Neural progenitor cell (in vitro differentiated cells): ENCODE results near the gene KLF4.

Experiments used
- EZH2 ChIP-seq: fragments of 200-600 bp; sonication (generic); IDR thresholded peaks from 2 replicates; pipeline ENCODE4 v1.6.1; 2017; ENCODE audit warnings: antibody characterized with exemption, mild to moderate bottlenecking, moderate library complexity
- EZH2phosphoT487 ChIP-seq: fragments of 200-600 bp; sonication (generic); IDR thresholded peaks from 2 replicates; pipeline ENCODE4 v1.6.1; 2017; ENCODE audit warnings: antibody characterized with exemption
- TF ChIP-seq, protein P1 (sequence below): fragments of 200-600 bp; sonication (generic); IDR thresholded peaks from 2 replicates; pipeline ENCODE4 v1.5.1; 2017; ENCODE audit warnings: antibody characterized with exemption, mild to moderate bottlenecking

DNA sequence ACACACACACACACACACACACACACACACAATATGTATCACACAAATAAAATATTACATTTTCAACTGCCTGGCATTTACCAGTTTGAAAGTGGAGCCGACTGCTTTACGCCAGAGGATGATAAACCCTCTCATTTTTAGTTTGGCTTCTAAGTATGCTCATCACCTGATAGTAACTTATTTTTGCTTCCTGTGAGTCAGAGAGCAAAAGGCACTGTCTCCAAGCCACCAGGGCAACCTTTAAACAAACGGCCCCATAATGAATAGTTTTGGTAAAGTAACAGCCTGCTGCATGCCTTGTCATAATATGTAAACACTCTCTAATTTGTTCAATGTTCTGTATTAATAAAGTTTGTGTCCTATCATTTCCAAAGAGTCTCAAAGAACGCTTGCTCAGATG, 26.9 kb downstream of the KLF4 start:
- TF ChIP-seq, protein P1, sequence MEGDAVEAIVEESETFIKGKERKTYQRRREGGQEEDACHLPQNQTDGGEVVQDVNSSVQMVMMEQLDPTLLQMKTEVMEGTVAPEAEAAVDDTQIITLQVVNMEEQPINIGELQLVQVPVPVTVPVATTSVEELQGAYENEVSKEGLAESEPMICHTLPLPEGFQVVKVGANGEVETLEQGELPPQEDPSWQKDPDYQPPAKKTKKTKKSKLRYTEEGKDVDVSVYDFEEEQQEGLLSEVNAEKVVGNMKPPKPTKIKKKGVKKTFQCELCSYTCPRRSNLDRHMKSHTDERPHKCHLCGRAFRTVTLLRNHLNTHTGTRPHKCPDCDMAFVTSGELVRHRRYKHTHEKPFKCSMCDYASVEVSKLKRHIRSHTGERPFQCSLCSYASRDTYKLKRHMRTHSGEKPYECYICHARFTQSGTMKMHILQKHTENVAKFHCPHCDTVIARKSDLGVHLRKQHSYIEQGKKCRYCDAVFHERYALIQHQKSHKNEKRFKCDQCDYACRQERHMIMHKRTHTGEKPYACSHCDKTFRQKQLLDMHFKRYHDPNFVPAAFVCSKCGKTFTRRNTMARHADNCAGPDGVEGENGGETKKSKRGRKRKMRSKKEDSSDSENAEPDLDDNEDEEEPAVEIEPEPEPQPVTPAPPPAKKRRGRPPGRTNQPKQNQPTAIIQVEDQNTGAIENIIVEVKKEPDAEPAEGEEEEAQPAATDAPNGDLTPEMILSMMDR = no peak
- TF ChIP-seq EZH2 (no peak), EZH2phosphoT487 (no peak)
